Gastroesophageal sphincter (tissue), 3 donors: ENCODE measurements around the gene CYB5R2.

Source experiments
- CTCF ChIP-seq, 4 experiments: fragments of 200-600 bp in 2 of 4; fragments of 450-650 bp in 2 of 4; sonication (generic) in 1 of 4; IDR thresholded peaks; one replicate each; pipeline ENCODE4 v1.5.1; 2017 to 2019; ENCODE audit warnings: antibody characterized with exemption in 4 of 4, mild to moderate bottlenecking in 2 of 4, moderate library complexity in 2 of 4
- POLR2AphosphoS5 ChIP-seq: sonication (generic); formaldehyde crosslinking; IDR thresholded peaks from one replicate; pipeline ENCODE4 v1.6.1; 2017; ENCODE audit warnings: antibody characterized with exemption

GRCh38 chr11:7635137-7635536 lies 38.2 kb downstream of the CYB5R2 start:
- no peak for TF ChIP-seq CTCF (IDR thresholded peaks at IDR 0.05)
- no peak for TF ChIP-seq POLR2AphosphoS5
